Mesothelial cell of epicardium (in vitro differentiated cells): Measurements from ENCODE around the gene MRPL28. TPM values are rescaled to one million over a fixed set of nuclear protein-coding genes. Genes with fewer than 3 reads are reported as not detected.

Experiments
- total RNA-seq: library from RNA; stranded (reverse); gene quantifications from 3 replicates; pipeline ENCODE4 v1.2.1, GENCODE V29; 2021

The MRPL28 gene
- total RNA-seq, 1 donor from 2014 or later, result 75.3 TPM

Other genes with a start within 250 kb of the MRPL28 start
- 43.5 to 45.8 TPM (median 44.5 TPM) in 3 replicates for gene NPRL3, start 231.9 kb downstream of the MRPL28 start, total RNA-seq
- gene HBZ, start 217.9 kb downstream of the MRPL28 start, total RNA-seq, result not detected in 3 replicates
- gene HBM, start 204.6 kb downstream of the MRPL28 start, total RNA-seq, result not detected in 3 replicates
- gene HBA2, start 197.7 kb downstream of the MRPL28 start, total RNA-seq, result not detected in 3 replicates
- not detected in 3 replicates for gene HBA1, start 193.9 kb downstream of the MRPL28 start, total RNA-seq
- gene HBQ1, start 190.1 kb downstream of the MRPL28 start, total RNA-seq, result 0.60 to 1.1 TPM (median 0.91 TPM) in 3 replicates
- 191 to 203 TPM (median 193 TPM) in 3 replicates for gene LUC7L, start 141.1 kb downstream of the MRPL28 start, total RNA-seq
- 133 to 137 TPM (median 137 TPM) in 3 replicates for gene FAM234A, start 135.7 kb downstream of the MRPL28 start, total RNA-seq
- 3.4 to 4.0 TPM (median 3.5 TPM) in 3 replicates for gene RGS11, start 94.6 kb downstream of the MRPL28 start, total RNA-seq
- 3.6 to 4.8 TPM (median 4.7 TPM) in 3 replicates for gene ARHGDIG, start 89.9 kb downstream of the MRPL28 start, total RNA-seq
- 2.1 to 3.3 TPM (median 2.7 TPM) in 3 replicates for gene PDIA2, start 87.4 kb downstream of the MRPL28 start, total RNA-seq
- gene AXIN1, start 17.8 kb downstream of the MRPL28 start, total RNA-seq, result 31.1 to 34.0 TPM (median 33.2 TPM) in 3 replicates
- 48.6 to 51.4 TPM (median 49.0 TPM) in 3 replicates for gene PGAP6, start 11.4 kb upstream of the MRPL28 start, total RNA-seq
- gene NME4, start 26.7 kb upstream of the MRPL28 start, total RNA-seq, result 252 to 258 TPM (median 253 TPM) in 3 replicates
- 29.3 to 35.4 TPM (median 31.2 TPM) in 3 replicates for gene DECR2, start 31.3 kb upstream of the MRPL28 start, total RNA-seq
- 53.9 to 68.8 TPM (median 59.7 TPM) in 3 replicates for gene RAB11FIP3, start 55.1 kb upstream of the MRPL28 start, total RNA-seq
- 48.2 to 49.1 TPM (median 48.7 TPM) in 3 replicates for gene CAPN15, start 157.2 kb upstream of the MRPL28 start, total RNA-seq
- 0.25 TPM in 1 of 3 replicates, not detected in the others for gene PRR35, start 189.9 kb upstream of the MRPL28 start, total RNA-seq
- 2.3 to 3.0 TPM (median 2.7 TPM) in 3 replicates for gene NHLRC4, start 196.5 kb upstream of the MRPL28 start, total RNA-seq
- gene PIGQ, start 199.4 kb upstream of the MRPL28 start, total RNA-seq, result 78.5 to 86.7 TPM (median 84.8 TPM) in 3 replicates
- 23.2 to 26.2 TPM (median 25.5 TPM) in 3 replicates for gene RAB40C, start 219.5 kb upstream of the MRPL28 start, total RNA-seq